HG02623 (cell line): ENCODE data around the gene MRPL32.

Experiments used
- ATAC-seq: cut with Tn5 transposase; IDR thresholded peaks from one replicate; pipeline ENCODE4 v1.9.1; 2021; ENCODE audit warnings: moderate library complexity; ENCODE audit not compliant: unreplicated experiment

Gene MRPL32

GRCh38 chr7:42925630-42926029 lies 6.5 kb upstream of the MRPL32 start:
- no peak for ATAC-seq

- ATAC-seq, result no peak
These were observed 6.0 kb upstream of the MRPL32 start for GRCh38 chr7:42926204-42926603.

GRCh38 chr7:42928754-42929153 lies 3.4 kb upstream of the MRPL32 start:
- no peak for ATAC-seq

DNA sequence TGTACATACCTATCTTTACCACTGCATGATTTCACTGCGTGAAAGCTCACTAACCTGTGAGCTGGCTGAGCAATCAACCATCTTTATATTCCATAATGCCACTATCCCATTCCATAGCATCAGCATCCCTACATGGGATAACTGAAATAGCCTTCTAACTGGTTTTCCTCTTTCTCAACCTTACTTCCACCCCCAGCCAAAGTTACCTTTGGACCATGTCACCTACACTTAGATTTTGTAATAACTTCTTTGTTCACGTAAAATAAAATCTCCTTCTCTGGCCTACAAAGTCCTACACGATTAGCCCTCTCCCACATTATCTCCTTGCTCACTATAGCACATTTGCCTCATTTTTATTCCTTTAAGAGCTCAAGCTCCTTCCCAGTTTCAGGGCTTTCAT lies 2.7 kb upstream of the MRPL32 start:
- no peak for ATAC-seq

- ATAC-seq, result no peak
These were observed 1.3 kb upstream of the MRPL32 start for GRCh38 chr7:42930889-42931288.

DNA sequence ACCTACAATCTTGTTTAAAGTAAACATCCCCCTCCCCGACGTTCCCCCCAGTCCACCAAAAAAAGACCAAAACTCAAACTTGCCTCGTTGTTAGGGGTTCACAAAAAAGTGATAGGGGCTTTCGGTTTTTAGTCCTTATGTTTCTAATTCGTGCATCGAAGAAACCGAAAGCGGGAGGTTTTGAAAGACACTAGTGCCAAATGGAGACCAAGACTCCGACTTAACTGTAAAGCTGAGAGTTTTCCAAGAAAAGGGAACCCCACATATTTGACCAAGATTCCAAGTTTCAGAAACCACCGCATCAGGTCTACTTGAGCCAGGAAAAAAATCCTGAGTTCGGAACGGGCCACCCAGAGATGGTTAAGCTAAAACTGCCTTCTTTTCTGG lies 736 bp upstream of the MRPL32 start:
- ATAC-seq, result no peak

DNA sequence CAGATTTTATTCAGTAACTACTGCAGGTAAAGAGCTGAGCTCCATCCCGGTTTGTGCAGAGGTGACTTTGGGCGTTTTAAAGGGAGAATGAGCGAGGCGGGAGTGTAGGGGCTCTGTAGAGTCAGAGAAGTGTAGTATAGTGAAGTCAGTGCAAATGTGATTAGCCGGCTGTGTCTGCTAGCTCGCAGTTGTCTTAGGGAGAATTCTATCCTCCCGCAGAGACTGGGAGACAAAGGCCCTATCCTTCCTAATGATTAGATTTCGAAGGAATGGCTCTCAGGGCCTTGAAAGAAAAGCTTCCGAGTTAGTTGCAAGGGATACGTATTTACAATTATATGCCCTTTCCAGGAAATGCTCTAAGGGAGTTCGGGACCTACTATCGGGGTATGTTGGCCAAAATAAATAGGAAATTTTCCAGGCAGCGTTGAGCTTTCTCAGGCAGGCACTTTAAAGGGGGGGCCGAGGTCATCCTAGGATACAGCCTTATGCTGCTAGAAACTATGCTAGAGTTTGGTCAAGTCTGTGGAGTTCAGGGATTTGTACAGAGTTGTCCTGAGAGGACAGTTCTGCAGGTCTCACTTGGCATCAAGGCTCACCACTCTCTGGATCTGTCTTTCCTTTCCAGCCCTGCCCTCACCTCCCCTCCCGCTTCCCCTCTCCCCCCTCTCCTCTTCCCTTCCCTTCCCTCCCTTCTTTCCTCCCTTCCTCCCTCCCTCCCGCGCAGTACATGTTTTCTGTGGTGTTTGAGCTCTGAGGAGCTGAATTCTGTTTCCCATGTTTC lies 825 bp downstream of the MRPL32 start:
- no peak for ATAC-seq

DNA sequence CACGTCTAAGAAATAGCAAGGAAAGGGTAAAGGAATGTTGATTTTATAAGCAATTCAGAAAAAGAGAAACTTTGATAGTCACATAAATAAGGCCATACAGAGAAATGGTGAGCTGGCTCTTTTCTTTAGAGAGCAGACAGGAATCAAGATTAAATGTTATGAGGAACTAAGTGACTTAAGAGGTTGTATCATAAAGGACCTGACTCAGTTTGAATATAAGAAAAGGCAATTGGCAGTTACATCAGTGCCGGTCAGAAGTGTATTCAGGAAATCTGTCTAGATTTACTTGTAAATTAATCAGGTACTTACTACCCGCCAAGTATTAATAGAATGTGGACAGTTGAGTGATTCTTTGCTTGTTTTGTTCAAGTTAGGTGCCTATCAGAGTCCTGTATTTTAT lies 2.1 kb downstream of the MRPL32 start:
- ATAC-seq, result no peak

- no peak for ATAC-seq
These were observed 3.7 kb downstream of the MRPL32 start for GRCh38 chr7:42935861-42936260.

- no peak for ATAC-seq
These were observed 7.5 kb downstream of the MRPL32 start for GRCh38 chr7:42939457-42940240.

DNA sequence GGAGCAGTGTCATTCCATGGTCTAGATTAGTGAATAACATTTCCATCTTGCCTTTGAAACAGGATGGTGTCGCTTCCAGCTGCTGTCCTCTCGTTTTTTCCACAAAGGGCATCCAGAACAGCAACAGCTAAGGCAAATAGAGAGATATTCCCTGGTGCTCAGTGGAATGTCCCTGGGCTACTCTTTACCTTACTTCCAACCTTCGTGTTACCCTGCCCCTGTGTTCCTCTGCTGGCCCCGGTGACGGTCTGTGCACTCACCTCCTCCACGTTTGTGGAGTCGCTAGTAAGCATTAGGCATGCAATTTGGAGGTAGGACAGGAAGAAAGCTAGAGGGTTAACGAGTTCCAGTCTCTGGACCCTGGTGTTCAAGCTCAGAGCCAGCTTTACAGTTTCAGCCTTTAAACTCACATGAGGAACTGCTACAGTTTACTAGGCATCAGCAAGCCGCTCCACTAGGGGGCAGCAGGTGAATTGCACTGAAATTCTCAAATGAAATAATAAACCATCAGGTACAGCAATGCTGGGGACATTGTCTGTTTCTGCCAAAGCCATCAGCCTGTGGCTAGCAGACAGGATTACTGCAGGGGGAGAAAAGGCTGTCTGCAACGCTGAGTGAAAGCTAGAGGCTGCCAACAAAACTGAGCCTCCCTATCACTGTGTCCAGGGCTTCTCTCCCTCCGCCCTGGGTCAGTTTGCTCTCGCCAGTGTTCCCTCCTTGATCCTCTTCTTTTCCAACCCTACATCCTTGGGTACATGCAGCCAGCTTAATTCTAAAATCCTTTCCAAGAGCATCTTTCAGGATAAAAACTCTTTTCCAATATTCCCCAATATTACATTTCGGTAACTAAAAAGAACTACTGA lies 9.0 kb downstream of the MRPL32 start:
- ATAC-seq, result peak; percentile 45

- peak; percentile 60 for ATAC-seq
These were observed 13.8 kb downstream of the MRPL32 start for GRCh38 chr7:42945821-42946626.

DNA sequence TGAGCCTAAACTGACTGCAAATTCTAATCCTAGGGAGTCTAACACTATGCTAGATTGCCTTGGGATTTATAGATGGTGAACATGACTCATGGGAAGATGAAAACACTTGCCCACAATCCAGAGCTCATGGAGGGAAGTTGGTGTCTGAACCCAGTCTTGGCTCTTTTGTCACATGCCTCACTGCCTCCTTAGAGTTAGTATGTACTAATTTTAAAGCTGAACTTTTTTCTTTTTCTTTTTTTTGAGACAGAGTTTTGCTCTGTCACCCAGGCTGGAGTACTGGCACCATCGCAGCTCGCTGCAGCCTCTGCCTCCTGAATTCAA lies 14.4 kb downstream of the MRPL32 start:
- ATAC-seq, result no peak

DNA sequence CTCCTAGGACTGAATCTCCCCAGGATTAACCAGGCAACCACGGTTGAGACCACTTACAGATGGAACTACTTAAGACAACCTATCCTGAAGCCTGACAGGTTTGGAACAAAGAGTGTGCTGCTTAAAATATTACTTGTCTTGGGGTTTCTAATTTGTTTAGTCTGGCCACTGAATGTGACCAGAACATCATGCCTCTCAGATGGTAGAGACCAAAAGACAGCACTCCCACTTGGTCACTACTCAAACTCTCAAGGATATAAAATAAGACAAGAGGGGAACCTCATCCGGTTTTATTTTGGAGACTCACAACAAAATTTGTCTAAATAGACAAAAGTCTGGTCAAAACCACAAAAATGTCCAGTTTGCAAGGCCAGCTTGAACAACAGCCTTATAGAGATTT lies 15.3 kb downstream of the MRPL32 start:
- no peak for ATAC-seq

DNA sequence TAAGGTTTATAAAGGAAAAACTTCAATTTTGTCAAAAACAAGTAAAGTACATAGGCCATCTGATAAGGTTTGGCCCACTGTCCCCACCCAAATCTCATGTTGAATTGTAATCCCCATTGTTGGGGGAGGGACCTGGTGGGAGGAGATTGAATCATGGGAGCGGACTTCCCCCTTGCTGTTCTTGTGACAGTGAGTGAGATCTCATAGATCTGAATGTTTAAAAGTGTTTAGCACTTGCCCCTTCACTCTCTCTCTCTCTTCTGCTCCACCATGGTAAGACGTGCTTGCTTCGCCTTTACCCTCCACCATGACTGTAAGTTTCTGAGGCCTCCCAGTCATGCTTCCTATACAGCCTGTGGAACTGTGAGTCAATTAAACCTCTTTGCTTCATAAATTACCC lies 18.2 kb downstream of the MRPL32 start:
- no peak for ATAC-seq

- ATAC-seq, result no peak
These were observed 20.2 kb downstream of the MRPL32 start for GRCh38 chr7:42952328-42952727.

- no peak for ATAC-seq
These were observed 21.8 kb downstream of the MRPL32 start for GRCh38 chr7:42953994-42954393.

DNA sequence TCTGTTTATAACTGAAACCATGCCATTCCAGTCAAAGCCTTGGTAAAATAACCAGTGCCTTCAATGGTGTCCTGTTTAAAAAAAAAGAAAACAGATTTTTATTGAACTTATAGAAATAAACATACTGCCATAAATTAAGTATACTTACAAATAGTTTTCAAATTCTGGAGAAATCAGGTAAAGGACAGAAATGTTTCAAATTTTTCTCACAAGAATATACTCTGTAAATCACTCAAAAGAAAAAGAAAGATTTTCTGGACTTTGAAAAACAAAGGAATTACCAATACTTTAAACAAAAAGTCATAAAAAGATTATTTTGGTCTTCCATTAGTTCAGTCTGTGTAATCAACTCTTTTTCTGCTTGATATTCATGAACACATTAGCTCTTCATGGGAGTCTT lies 23.9 kb downstream of the MRPL32 start:
- no peak for ATAC-seq

GRCh38 chr7:42959549-42959948 lies 27.4 kb downstream of the MRPL32 start:
- ATAC-seq, result no peak

DNA sequence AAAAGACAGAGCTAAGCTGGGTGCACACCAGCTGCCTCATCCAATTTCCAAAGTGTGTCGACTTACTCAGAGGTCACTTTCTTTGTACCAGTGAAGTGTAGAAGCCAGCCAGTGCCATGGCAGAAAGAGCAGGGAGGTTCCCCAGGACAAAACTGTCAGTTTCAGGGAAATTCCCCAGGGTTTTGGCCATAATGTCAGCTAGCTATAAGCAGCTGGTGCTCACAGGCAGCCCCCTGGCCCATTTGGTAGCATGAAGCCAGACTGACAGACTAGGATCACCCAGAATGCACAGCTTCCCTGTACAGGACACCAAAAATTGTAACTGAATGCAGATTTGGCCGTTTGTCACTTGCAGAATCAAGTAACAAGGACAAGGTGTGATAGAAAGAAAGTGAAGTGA lies 28.6 kb downstream of the MRPL32 start:
- no peak for ATAC-seq

DNA sequence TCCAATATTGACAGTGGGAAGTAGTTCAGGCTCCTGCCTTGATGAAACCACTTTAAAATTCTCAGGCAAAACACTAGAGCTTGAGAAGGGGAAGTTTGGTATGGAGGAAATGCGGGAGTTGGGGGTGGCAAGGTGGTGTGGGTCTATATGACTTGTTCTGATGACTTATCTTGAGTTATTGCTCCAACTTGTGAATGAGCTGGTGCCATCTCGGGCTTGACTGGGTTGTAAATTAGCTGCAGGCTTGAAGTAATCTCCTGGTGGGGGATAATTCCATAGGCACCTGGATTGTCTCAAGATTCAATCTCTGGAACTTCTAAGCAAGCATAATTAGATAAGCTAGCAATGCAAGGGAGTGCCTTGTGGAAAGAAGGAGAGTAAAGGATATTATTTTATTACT lies 29.0 kb downstream of the MRPL32 start:
- ATAC-seq, result no peak
